Chondrocyte (in vitro differentiated cells): ENCODE data around the gene AFG3L2. TPM values are rescaled to one million over a fixed set of nuclear protein-coding genes. Genes with fewer than 3 reads are reported as not detected.

ENCODE experiments used
- DNase-seq: peaks from one replicate; pipeline ENCODE4 v3.0.0; 2021; ENCODE audit warnings: mixed read lengths, low spot score
- H3K27ac Mint-ChIP-seq: one replicate; pipeline ENCODE4 v1.8.0; 2021; ENCODE audit warnings: mild to moderate bottlenecking, moderate library complexity, mixed read lengths; ENCODE audit not compliant: unreplicated experiment
- H3K27me3 Mint-ChIP-seq: 2 replicates; pipeline ENCODE4 v1.8.0; 2021; ENCODE audit warnings: low read depth, mixed read lengths
- H3K36me3 Mint-ChIP-seq: 2 replicates; pipeline ENCODE4 v1.8.0; 2021; ENCODE audit warnings: low read depth, mixed read lengths
- H3K4me1 Mint-ChIP-seq: 2 replicates; pipeline ENCODE4 v1.8.0; 2021; ENCODE audit warnings: low read depth, mild to moderate bottlenecking, mixed read lengths
- H3K4me3 Mint-ChIP-seq: one replicate; pipeline ENCODE4 v1.8.0; 2021; ENCODE audit warnings: mild to moderate bottlenecking, moderate library complexity, mixed read lengths; ENCODE audit not compliant: unreplicated experiment
- H3K9me3 Mint-ChIP-seq: 2 replicates; pipeline ENCODE4 v1.8.0; 2021; ENCODE audit warnings: low read depth, mixed read lengths
- CTCF ChIP-seq: fragments of 200-600 bp; sonication (generic); IDR thresholded peaks from 2 replicates; pipeline ENCODE4 v1.5.0; 2021; ENCODE audit warnings: antibody characterized with exemption, mild to moderate bottlenecking, moderate library complexity
- total RNA-seq: library from RNA; stranded (reverse); gene quantifications from 3 replicates; pipeline ENCODE4 v1.2.1, GENCODE V29; 2021

AFG3L2 gene
- total RNA-seq, 1 donor from 2014 or later, result 38.5 TPM

GRCh38 chr18:12345491-12346239, 31.4 kb downstream of the AFG3L2 start:
- no peak for DNase-seq
- no peak overlapping the region for H3K4me3 Mint-ChIP-seq
- TF ChIP-seq CTCF, result no peak
- H3K36me3 Mint-ChIP-seq, result peaks cover 50% of the 10 kb centered on the region
- H3K4me1 Mint-ChIP-seq, result no peaks in the 10 kb centered on the region
- H3K27me3 Mint-ChIP-seq, result no peaks in the 10 kb centered on the region
- H3K9me3 Mint-ChIP-seq, result no peaks in the 10 kb centered on the region
- H3K27ac Mint-ChIP-seq, result no peak overlapping the region

- H3K36me3 Mint-ChIP-seq, result peaks cover 43% of the 10 kb centered on the region
- H3K9me3 Mint-ChIP-seq, result no peaks in the 10 kb centered on the region
- no peak overlapping the region for H3K27ac Mint-ChIP-seq
- peaks cover 5% of the 10 kb centered on the region for H3K4me1 Mint-ChIP-seq
- H3K27me3 Mint-ChIP-seq, result no peaks in the 10 kb centered on the region
- no peak for TF ChIP-seq CTCF
- no peak for DNase-seq
- H3K4me3 Mint-ChIP-seq, result no peak overlapping the region
Observed at GRCh38 chr18:12342661-12343060, 34.4 kb downstream of the AFG3L2 start.

GRCh38 chr18:12340945-12341660, 35.9 kb downstream of the AFG3L2 start:
- Mint-ChIP-seq H3K36me3 (peaks cover 38% of the 10 kb centered on the region), H3K4me3 (no peak overlapping the region), H3K27me3 (no peaks in the 10 kb centered on the region), H3K9me3 (no peaks in the 10 kb centered on the region), H3K4me1 (peaks cover 17% of the 10 kb centered on the region), H3K27ac (no peak overlapping the region)
- no peak for DNase-seq
- no peak for TF ChIP-seq CTCF

GRCh38 chr18:12338382-12338781, 38.6 kb downstream of the AFG3L2 start:
- TF ChIP-seq CTCF, result no peak
- Mint-ChIP-seq H3K27ac (no peak overlapping the region), H3K27me3 (no peaks in the 10 kb centered on the region), H3K9me3 (no peaks in the 10 kb centered on the region), H3K4me3 (no peak overlapping the region), H3K36me3 (peaks cover 33% of the 10 kb centered on the region), H3K4me1 (peaks cover 26% of the 10 kb centered on the region)
- DNase-seq, result no peak

- no peaks in the 10 kb centered on the region for H3K27me3 Mint-ChIP-seq
- no peak overlapping the region for H3K27ac Mint-ChIP-seq
- no peaks in the 10 kb centered on the region for H3K9me3 Mint-ChIP-seq
- DNase-seq, result no peak
- peaks cover 21% of the 10 kb centered on the region for H3K36me3 Mint-ChIP-seq
- H3K4me1 Mint-ChIP-seq, result peaks cover 26% of the 10 kb centered on the region
- no peak overlapping the region for H3K4me3 Mint-ChIP-seq
- TF ChIP-seq CTCF, result no peak
Observed at GRCh38 chr18:12336887-12337286, 40.1 kb downstream of the AFG3L2 start.
